Nephron progenitor cell (in vitro differentiated cells): ENCODE results near the gene NINL.

Experiments
- DNase-seq: peaks from one replicate; pipeline ENCODE4 v3.0.0; 2021
- H3K27ac Mint-ChIP-seq: 2 replicates; pipeline ENCODE4 v1.8.0; 2021; ENCODE audit warnings: mild to moderate bottlenecking, moderate library complexity, mixed read lengths
- H3K27me3 Mint-ChIP-seq: 2 replicates; pipeline ENCODE4 v1.8.0; 2021; ENCODE audit warnings: mild to moderate bottlenecking, low read depth, mixed read lengths; ENCODE audit not compliant: poor library complexity
- H3K36me3 Mint-ChIP-seq: 2 replicates; pipeline ENCODE4 v1.8.0; 2021; ENCODE audit warnings: low read depth, mixed read lengths
- H3K4me1 Mint-ChIP-seq: 2 replicates; pipeline ENCODE4 v1.8.0; 2021; ENCODE audit warnings: mixed read lengths
- H3K4me3 Mint-ChIP-seq: 2 replicates; pipeline ENCODE4 v1.8.0; 2021; ENCODE audit warnings: mild to moderate bottlenecking, moderate library complexity, mixed read lengths
- H3K9me3 Mint-ChIP-seq: 2 replicates; pipeline ENCODE4 v1.8.0; 2021; ENCODE audit warnings: mild to moderate bottlenecking, moderate library complexity, mixed read lengths
- TF ChIP-seq, protein P1 (sequence below): fragments of 200-600 bp; sonication (generic); IDR thresholded peaks from 2 replicates; pipeline ENCODE4 v1.5.0; 2021; ENCODE audit warnings: antibody characterized with exemption

The NINL gene

DNA sequence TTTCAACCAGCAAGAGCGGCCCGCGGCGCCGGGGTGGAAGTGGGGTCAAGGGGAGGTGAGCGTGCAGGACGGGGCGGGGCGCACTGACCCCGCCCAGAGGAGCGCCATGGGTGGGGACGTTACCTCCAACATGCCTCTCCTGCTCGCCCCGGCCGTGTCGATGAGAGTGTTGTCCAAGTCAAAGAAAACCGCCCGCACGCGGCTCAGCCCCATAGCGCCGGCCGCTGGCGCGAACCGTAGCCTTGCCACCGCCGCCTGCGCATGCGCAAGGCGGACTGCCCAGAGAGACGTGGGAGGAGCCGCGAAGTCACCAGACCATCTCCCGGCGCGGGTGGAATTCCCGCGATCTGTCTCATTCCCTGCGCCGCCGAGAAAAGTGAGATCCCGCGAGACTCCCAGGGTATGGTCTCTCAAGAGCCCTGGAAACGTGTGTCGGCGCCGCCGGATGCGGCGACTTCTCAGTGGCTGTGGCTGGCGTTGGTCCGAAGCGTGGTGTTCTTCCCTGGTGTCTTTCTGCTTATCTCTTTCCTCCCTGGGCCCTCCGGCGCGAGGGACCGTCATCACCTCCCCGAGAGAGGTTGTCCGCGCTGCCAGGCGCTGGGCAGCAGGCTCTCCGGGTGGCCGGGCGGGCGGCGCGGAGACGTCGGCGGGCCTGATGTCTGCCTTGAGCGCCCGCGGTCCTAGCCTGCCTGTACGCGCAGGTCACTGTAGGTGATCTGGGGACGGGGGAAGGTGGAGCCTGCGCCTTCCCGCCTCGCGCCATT is 38.6 kb upstream of the NINL start, which contains the start of gene NANP:
Gene NANP, minus strand, starts transcription at position 279 of the 764 bp plus-strand sequence. Its CDS starts 66 bp downstream, at position 213.
- H3K4me3 Mint-ChIP-seq: peak within 1 kb of the TSS; percentile 88
- no peaks in the 10 kb centered on the region for H3K27me3 Mint-ChIP-seq
- H3K4me1 Mint-ChIP-seq: peaks cover 45% of the 10 kb centered on the region
- TF ChIP-seq, protein P1, sequence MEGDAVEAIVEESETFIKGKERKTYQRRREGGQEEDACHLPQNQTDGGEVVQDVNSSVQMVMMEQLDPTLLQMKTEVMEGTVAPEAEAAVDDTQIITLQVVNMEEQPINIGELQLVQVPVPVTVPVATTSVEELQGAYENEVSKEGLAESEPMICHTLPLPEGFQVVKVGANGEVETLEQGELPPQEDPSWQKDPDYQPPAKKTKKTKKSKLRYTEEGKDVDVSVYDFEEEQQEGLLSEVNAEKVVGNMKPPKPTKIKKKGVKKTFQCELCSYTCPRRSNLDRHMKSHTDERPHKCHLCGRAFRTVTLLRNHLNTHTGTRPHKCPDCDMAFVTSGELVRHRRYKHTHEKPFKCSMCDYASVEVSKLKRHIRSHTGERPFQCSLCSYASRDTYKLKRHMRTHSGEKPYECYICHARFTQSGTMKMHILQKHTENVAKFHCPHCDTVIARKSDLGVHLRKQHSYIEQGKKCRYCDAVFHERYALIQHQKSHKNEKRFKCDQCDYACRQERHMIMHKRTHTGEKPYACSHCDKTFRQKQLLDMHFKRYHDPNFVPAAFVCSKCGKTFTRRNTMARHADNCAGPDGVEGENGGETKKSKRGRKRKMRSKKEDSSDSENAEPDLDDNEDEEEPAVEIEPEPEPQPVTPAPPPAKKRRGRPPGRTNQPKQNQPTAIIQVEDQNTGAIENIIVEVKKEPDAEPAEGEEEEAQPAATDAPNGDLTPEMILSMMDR: no peak
- H3K27ac Mint-ChIP-seq: peak within 1 kb of the TSS; percentile 97
- DNase-seq: peak; percentile 92
- peaks cover 34% of the 10 kb centered on the region for H3K9me3 Mint-ChIP-seq
- H3K36me3 Mint-ChIP-seq: peaks cover 52% of the 10 kb centered on the region

- DNase-seq: peak; percentile 37
- peak overlapping the region; percentile 97 for H3K27ac Mint-ChIP-seq
- H3K4me3 Mint-ChIP-seq: peak overlapping the region; percentile 88
Observed at GRCh38 chr20:25623225-25623735, 37.9 kb upstream of the NINL start.

DNA sequence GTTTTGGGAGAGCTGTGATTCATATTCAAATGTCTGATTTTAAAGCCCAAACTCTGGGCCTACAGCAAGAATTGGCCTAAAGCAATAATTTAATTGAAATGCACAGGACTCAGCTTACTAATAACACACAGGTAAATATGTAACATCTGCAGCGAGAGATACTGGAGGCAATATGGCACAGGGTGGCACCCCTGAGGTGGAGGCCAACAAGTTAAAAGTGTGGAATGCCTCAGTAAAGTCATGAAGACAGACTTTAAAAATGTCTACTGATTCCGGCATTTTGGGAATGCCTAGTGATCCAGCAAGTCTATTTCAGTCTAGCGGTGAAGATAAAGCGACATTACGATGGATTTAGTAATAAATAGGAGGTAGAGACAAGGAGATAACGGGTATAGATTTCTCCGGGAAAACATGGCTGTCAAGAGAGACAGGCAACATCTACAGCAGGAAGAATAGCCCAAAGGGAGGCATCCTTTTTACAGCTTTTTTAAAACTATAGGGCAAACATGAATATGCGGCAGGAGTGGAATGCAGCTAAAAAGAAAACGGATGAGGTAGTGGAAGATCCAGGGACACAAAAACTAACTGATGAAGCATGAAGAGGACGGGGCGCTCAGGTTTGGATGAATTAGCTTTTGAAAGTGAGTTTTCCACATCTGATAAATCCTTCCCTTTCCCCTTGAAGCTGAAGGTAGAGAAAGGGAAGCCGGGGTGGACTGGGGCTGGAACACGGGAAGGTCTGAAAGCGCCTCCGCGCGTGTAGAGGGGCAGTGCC is 37.3 kb upstream of the NINL start:
- H3K27me3 Mint-ChIP-seq: no peaks in the 10 kb centered on the region
- TF ChIP-seq, protein P1: no peak
- H3K9me3 Mint-ChIP-seq: peaks cover 22% of the 10 kb centered on the region
- H3K36me3 Mint-ChIP-seq: peaks cover 44% of the 10 kb centered on the region
- peaks cover 56% of the 10 kb centered on the region for H3K4me1 Mint-ChIP-seq
- DNase-seq: no peak
- no peak overlapping the region for H3K27ac Mint-ChIP-seq
- H3K4me3 Mint-ChIP-seq: peak overlapping the region; percentile 88

More at GRCh38 chr20:25623225-25623735, 37.9 kb upstream of the NINL start:
- TF ChIP-seq, protein P1: no peak
- Mint-ChIP-seq H3K36me3 (peaks cover 47% of the 10 kb centered on the region), H3K27me3 (no peaks in the 10 kb centered on the region), H3K9me3 (peaks cover 27% of the 10 kb centered on the region), H3K4me1 (peaks cover 50% of the 10 kb centered on the region)

DNA sequence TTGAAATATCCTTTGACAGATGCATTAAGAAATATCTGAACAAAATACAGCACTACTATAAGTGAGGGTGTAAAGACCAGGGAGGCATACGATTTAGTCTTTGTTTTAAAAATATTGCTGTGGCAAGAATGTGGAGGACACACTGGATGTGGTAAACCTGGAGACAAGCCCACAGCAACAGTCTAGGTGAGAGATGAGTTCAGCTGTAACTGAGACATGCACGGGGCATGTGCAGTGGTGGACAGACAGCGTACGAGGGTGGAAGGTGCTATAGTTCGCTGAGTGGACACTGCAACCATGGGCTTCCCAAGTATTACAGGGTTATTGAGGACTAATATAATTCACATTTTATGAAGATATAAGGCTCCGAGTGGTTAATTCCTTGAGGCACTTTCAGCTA is 36.7 kb upstream of the NINL start:
- Mint-ChIP-seq H3K4me1 (peaks cover 58% of the 10 kb centered on the region), H3K9me3 (peaks cover 22% of the 10 kb centered on the region), H3K27me3 (no peaks in the 10 kb centered on the region), H3K36me3 (peaks cover 46% of the 10 kb centered on the region), H3K27ac (no peak overlapping the region), H3K4me3 (peak overlapping the region; percentile 88)
- TF ChIP-seq, protein P1: no peak
- no peak for DNase-seq

DNA sequence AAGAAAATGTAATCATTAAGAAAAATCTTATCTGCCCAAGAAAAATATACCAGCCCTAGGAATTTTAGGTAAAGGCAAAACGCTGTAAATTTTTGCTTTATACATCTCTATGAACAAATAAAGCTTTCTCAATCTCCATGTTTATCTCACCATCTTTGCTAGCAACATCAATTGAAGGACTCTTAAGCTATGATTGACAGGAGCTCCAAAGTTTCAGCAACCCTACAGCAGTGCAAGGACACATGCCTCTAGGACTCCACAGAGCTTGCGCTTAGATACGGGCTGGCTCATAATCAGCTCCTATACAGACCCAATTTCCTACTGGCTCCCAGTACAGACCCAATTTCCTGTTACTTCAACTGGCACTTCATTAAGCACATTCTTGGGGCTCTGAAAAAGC is 34.2 kb upstream of the NINL start:
- peaks cover 49% of the 10 kb centered on the region for H3K36me3 Mint-ChIP-seq
- no peak overlapping the region for H3K27ac Mint-ChIP-seq
- H3K27me3 Mint-ChIP-seq: no peaks in the 10 kb centered on the region
- no peak for DNase-seq
- peaks cover 45% of the 10 kb centered on the region for H3K4me1 Mint-ChIP-seq
- H3K4me3 Mint-ChIP-seq: no peak overlapping the region
- TF ChIP-seq, protein P1: no peak
- H3K9me3 Mint-ChIP-seq: peaks cover 9% of the 10 kb centered on the region
